Adrenal gland (tissue), 12 donors: Measurements from ENCODE around the gene CSTPP1. TPM values are rescaled to one million over a fixed set of nuclear protein-coding genes. Genes with fewer than 3 reads are reported as not detected.

Experiments
- DNase-seq, 7 donors: peaks; one replicate each; pipeline ENCODE4 v3.0.0-alpha.2; 2019 to 2020
- H3K27ac ChIP-seq, 5 donors: fragments of 200-600 bp; sonication (generic) in 4 of 5; 1 replicate in 3 of 5; 2 replicates in 2 of 5; pipeline versions ENCODE4 v1.5.1 to v1.8.0; 2016 to 2020; ENCODE audit warnings: mild to moderate bottlenecking in 1 of 5
- H3K27me3 ChIP-seq: fragments of 200-600 bp; 2 replicates; pipeline ENCODE4 v1.8.0; 2021
- H3K36me3 ChIP-seq, 2 donors: fragments of 200-600 bp; replicated peaks in 1 of 2; 1 replicate in 1 of 2; 2 replicates in 1 of 2; pipeline versions ENCODE4 v1.5.1 to v1.8.0; 2018 to 2022
- H3K4me1 ChIP-seq, 2 donors: fragments of 200-600 bp; replicated peaks in 1 of 2; 1 replicate in 1 of 2; 2 replicates in 1 of 2; pipeline versions ENCODE4 v1.5.1 to v1.8.0; 2018 to 2021
- H3K4me3 ChIP-seq, 4 donors: fragments of 200-600 bp; sonication (generic) in 3 of 4; one replicate each; pipeline ENCODE4 v1.5.1; 2016 to 2018
- H3K9me3 ChIP-seq, 3 donors: fragments of 200-600 bp; sonication (generic) in 1 of 3; replicated peaks in 1 of 3; 1 replicate in 2 of 3; 2 replicates in 1 of 3; pipeline versions ENCODE4 v1.5.1 to v1.8.0; 2016 to 2021
- POLR2A ChIP-seq, 2 donors: fragments of 450-650 bp; IDR thresholded peaks; one replicate each; pipeline ENCODE4 v1.6.1; 2017; ENCODE audit warnings: antibody characterized with exemption in 2 of 2, mild to moderate bottlenecking in 2 of 2, moderate library complexity in 1 of 2
- WGBS, 4 donors: extraction: QIAGEN DNeasy Blood & Tissue Kit in 2 of 4; methylation state at CpG; one replicate each; pipeline versions ENCODE4 v1.1.5 to v1.1.7; 2013 to 2017; 5-methylcytosine and 5-hydroxymethylcytosine counted together
- intact Hi-C, 2 donors: fragments of 100-400 bp; cut with DNase I; formaldehyde crosslinking; loops; one replicate each; pipeline versions ENCODE4 v1.14.1 to v1.15.0; 2022 to 2023
- polyA plus RNA-seq, 3 donors: library from polyadenylated mRNA; stranded (reverse); fragments of 200-250 nt in 2 of 3; fragments of 350-450 nt in 1 of 3; fragmentation: Illumina TruSeq in 1 of 3; extraction: RNeasy Lipid Tissue Mini Kit (QIAGEN cat#74804) in 1 of 3; gene quantifications; one replicate each; pipeline ENCODE4 v1.2.3, GENCODE V29; 2013 to 2014
- total RNA-seq, 9 donors: library from RNA; depleted of rRNA in 4 of 9; stranded (reverse); fragments of >200 nt in 4 of 9; fragments of 120-200 nt in 1 of 9; fragmentation: NEBNext Ultra II Directional in 1 of 9; extraction: Animal tissue kit (Norgen Biotek cat#: 25700) in 1 of 9; gene quantifications; one replicate each; pipeline versions ENCODE4 v1.1.0 to v1.2.4, GENCODE V29; 2013 to 2023
- TF ChIP-seq, protein P1 (sequence below), 6 experiments: fragments of 450-650 bp in 4 of 6; fragments of 200-600 bp in 2 of 6; sonication (generic) in 1 of 6; IDR thresholded peaks; 1 replicate in 5 of 6; 2 replicates in 1 of 6; pipeline versions ENCODE4 v1.5.1 to v1.8.0; 2016 to 2021; ENCODE audit warnings: antibody characterized with exemption in 6 of 6, mild to moderate bottlenecking in 2 of 6, moderate library complexity in 1 of 6
- donor health status: healthy with polysubstance abuse.
- donor health status: Bipolar disorder and iron deficiency.
- donor health status: DM: yes; HTN: yes; CAD: no.
- donor health status: DM: no; HTN: no; CAD: no.
- donor health status: DM: no; HTN: no; CAD: no.
- donor health status: DM: yes; HTN: yes; CAD: no.

Gene CSTPP1
- total and polyA plus RNA-seq, 12 donors, result 17.6 to 63.0 (median 24.4) TPM

DNA sequence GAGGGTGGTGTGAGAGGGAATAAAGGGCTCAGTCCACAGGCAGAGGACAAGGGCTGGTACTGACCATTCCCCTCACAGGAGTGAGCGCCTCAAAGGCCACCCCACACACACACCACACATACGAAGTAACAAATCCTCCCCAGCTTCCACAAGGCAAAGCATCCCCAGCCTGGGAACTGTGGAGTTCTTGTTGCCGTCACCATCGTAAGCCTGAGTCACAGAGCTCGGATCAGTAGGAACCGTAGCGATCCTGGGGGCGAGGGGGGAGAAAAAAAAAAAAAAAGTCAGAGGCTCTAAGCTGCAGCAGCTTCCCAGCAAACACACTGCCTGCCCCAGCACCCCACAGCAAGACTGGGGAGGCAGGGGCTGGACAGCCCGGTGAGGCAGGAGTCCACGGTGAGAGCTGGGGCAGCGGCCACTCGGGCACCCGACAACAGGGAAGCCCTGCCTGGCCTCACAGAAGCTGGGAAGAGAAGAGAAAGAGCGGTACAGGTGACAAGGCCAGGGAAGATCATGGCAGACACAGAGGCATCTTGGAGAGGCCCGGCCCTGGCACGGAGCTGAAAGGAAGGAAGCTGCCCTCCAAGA lies 228.8 kb downstream of the CSTPP1 start:
- TF ChIP-seq, protein P1, sequence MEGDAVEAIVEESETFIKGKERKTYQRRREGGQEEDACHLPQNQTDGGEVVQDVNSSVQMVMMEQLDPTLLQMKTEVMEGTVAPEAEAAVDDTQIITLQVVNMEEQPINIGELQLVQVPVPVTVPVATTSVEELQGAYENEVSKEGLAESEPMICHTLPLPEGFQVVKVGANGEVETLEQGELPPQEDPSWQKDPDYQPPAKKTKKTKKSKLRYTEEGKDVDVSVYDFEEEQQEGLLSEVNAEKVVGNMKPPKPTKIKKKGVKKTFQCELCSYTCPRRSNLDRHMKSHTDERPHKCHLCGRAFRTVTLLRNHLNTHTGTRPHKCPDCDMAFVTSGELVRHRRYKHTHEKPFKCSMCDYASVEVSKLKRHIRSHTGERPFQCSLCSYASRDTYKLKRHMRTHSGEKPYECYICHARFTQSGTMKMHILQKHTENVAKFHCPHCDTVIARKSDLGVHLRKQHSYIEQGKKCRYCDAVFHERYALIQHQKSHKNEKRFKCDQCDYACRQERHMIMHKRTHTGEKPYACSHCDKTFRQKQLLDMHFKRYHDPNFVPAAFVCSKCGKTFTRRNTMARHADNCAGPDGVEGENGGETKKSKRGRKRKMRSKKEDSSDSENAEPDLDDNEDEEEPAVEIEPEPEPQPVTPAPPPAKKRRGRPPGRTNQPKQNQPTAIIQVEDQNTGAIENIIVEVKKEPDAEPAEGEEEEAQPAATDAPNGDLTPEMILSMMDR (IDR thresholded peaks at IDR 0.05), result no peak
- TF ChIP-seq POLR2A (IDR thresholded peaks at IDR 0.05), result no peak
- Histone ChIP-seq H3K9me3 (no peaks in the 10 kb centered on the region), H3K27ac (no peak overlapping the region), H3K27me3 (no peaks in the 10 kb centered on the region), H3K4me3 (no peak overlapping the region), H3K36me3 (peaks cover 0 to 69% of the 10 kb centered on the region in 2 donors), H3K4me1 (peaks cover 5 to 14% of the 10 kb centered on the region in 2 donors)
- no peak for DNase-seq
- 82 to 92% (median 85%) methylated on average over 15 to 16 of the region's 16 CpGs for WGBS, 4 donors
- intact Hi-C loops, result no loop called here

DNA sequence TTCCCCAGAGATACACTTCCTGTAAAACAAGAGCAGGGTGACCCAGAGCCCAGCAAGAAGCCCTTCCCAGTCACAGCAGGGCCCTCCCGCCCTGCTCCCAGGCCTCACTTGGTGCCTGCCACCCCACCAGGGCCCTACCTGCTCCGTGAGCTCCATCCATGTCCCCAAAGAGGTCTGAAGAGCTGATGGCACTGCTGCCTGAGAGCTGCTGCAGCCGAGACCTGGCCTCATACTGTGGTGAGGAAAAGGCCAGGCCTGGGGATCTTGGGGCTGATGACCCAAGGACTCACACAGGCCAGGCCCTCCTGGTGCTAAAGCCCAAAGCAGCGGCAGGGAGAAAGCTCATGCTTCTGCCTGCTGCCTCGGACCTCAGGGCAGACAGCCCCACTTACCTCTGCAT lies 229.8 kb downstream of the CSTPP1 start:
- Histone ChIP-seq H3K27me3 (no peaks in the 10 kb centered on the region), H3K9me3 (no peaks in the 10 kb centered on the region), H3K27ac (no peak overlapping the region), H3K4me1 (peaks cover 5 to 11% of the 10 kb centered on the region in 2 donors), H3K36me3 (peaks cover 0 to 79% of the 10 kb centered on the region in 2 donors), H3K4me3 (no peak overlapping the region)
- TF ChIP-seq, protein P1 (IDR thresholded peaks at IDR 0.05), result no peak
- no peak for TF ChIP-seq POLR2A (IDR thresholded peaks at IDR 0.05)
- DNase-seq, result no peak
- 86 to 92% (median 89%) methylated on average over 5 of the region's 5 CpGs for WGBS, 4 donors
- intact Hi-C loops, result no loop called here

DNA sequence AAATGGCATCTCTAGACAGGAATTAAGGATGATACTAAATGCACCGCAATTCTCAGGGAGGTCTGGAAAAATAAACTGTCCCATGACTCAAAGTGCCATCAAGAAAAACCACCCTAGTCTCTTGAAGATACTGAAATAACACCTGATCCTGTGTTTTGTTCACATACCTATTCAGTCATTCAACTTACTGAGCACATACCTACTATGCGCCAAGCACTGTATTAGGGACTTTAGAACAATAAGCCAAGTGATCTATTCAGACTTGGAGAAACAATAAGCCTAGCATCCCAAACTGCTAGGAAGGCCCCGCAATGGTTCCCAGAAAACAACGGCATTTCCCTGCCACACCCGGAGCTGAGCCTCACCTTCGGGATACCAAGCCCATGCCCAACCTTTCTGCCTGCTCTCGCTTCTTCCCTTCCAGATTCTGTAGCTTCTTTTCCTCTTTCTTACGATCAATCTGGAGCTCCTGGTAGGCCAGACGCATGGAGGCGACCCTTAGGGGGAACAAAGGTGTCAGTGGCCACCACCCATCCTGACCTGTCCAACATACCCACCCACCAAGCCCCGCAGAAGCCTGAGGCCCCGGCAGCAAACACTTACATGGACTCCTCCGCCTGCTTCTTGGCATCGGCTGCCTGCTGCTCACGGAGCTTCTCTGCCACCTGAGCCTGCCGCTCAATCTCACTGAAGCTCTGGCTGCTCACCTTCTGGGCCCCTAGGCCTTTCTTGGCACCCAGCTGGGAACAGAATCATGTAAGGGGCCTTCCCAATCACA lies 234.7 kb downstream of the CSTPP1 start:
- Histone ChIP-seq H3K27me3 (no peaks in the 10 kb centered on the region), H3K4me3 (no peak overlapping the region), H3K27ac (no peak overlapping the region), H3K36me3 (peaks cover 0 to 88% of the 10 kb centered on the region in 2 donors), H3K4me1 (peaks cover 5 to 15% of the 10 kb centered on the region in 2 donors), H3K9me3 (no peaks in the 10 kb centered on the region)
- intact Hi-C loops, result loop anchor here in 1 of 2 donors (5.0 kb wide), 1 partner anchor 176 kb away; no protein-coding TSS in a partner anchor
- no peak for DNase-seq
- TF ChIP-seq, protein P1 (IDR thresholded peaks at IDR 0.05), result no peak
- TF ChIP-seq POLR2A (IDR thresholded peaks at IDR 0.05), result no peak
- WGBS, 4 donors, result 87 to 89% (median 88%) methylated on average over 13 to 16 of the region's 16 CpGs

DNA sequence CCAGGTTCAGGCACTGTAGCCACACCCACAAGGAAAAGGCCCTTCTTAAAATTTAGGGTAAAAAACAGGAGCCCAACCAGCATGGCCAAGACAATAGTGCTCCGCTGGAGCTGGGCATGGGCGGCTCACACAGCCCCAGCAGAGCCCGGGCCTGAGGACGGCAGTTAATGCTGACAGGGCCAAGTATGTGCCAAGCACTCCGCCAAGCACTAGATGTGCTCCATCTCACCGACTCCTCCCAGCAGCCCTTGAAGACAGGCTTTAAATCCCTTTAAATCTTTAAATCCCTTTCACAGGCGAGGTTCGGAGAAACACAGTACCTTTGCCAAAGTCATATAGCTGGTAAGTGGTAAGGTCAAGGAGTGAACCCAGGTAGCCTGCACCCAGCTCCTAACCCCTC lies 235.3 kb downstream of the CSTPP1 start:
- peaks cover 0 to 82% of the 10 kb centered on the region in 2 donors for H3K36me3 ChIP-seq
- intact Hi-C loops, result loop anchor here in 1 of 2 donors (5.0 kb wide), 1 partner anchor 175 kb away; no protein-coding TSS in a partner anchor
- DNase-seq, result no peak
- H3K9me3 ChIP-seq, result no peaks in the 10 kb centered on the region
- no peaks in the 10 kb centered on the region for H3K27me3 ChIP-seq
- TF ChIP-seq, protein P1 (IDR thresholded peaks at IDR 0.05), result no peak
- TF ChIP-seq POLR2A (IDR thresholded peaks at IDR 0.05), result no peak
- H3K27ac ChIP-seq, result no peak overlapping the region
- peaks cover 5 to 15% of the 10 kb centered on the region in 2 donors for H3K4me1 ChIP-seq
- no peak overlapping the region for H3K4me3 ChIP-seq
- 67 to 88% (median 80%) methylated on average over 5 to 8 of the region's 8 CpGs for WGBS, 4 donors
